Measurements from ENCODE around the gene BIVM. TPM values are rescaled to one million over a fixed set of nuclear protein-coding genes. Genes with fewer than 3 reads are reported as not detected.

The BIVM gene
- total RNA-seq, 1 donor from 2014 or later, result 13.4 TPM

DNA sequence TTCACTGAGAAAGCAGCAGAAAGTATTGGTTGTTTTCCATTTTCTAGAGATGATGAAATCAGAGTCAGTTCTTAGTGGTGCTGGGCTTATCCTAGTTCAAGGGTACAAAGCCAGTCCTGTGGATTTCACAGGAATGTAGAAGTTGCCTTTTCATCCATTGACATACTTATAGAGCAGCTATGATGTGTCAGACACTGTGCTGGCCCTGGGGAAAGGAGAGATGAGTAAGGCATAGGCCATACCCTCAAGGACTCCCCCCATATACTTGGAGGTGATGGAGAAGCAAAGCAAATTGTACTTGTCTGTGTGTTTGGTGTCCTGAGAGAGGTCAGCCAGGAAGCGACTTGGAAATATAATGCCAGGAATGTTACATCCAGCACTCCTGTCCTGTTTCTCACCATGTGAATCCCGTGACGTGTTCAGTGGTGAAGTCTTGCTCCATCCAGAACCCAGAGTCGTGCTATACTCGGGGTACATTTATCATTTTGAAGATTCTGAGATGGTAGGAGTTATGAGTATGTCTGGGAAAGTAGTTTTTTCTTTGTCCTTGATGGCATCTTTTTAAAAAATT is 69.5 kb downstream of the BIVM start:
- intact Hi-C loops (cut with DNase I), result no loop called here
- H3K27me3 ChIP-seq (ENCODE audit: low read depth), result no peaks in the 10 kb centered on the region
- no peak overlapping the region for H3K27ac ChIP-seq
- H3K4me1 ChIP-seq, result no peaks in the 10 kb centered on the region
- ATAC-seq (peak in 1 of 2 donors; percentile 18), DNase-seq (no peak)
- no peak overlapping the region for H3K4me3 ChIP-seq
- peaks cover 85% of the 10 kb centered on the region for H3K36me3 ChIP-seq
- no peaks in the 10 kb centered on the region for H3K9me3 ChIP-seq
- TF ChIP-seq, protein P1, sequence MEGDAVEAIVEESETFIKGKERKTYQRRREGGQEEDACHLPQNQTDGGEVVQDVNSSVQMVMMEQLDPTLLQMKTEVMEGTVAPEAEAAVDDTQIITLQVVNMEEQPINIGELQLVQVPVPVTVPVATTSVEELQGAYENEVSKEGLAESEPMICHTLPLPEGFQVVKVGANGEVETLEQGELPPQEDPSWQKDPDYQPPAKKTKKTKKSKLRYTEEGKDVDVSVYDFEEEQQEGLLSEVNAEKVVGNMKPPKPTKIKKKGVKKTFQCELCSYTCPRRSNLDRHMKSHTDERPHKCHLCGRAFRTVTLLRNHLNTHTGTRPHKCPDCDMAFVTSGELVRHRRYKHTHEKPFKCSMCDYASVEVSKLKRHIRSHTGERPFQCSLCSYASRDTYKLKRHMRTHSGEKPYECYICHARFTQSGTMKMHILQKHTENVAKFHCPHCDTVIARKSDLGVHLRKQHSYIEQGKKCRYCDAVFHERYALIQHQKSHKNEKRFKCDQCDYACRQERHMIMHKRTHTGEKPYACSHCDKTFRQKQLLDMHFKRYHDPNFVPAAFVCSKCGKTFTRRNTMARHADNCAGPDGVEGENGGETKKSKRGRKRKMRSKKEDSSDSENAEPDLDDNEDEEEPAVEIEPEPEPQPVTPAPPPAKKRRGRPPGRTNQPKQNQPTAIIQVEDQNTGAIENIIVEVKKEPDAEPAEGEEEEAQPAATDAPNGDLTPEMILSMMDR (IDR thresholded peaks at IDR 0.05), result no peak

DNA sequence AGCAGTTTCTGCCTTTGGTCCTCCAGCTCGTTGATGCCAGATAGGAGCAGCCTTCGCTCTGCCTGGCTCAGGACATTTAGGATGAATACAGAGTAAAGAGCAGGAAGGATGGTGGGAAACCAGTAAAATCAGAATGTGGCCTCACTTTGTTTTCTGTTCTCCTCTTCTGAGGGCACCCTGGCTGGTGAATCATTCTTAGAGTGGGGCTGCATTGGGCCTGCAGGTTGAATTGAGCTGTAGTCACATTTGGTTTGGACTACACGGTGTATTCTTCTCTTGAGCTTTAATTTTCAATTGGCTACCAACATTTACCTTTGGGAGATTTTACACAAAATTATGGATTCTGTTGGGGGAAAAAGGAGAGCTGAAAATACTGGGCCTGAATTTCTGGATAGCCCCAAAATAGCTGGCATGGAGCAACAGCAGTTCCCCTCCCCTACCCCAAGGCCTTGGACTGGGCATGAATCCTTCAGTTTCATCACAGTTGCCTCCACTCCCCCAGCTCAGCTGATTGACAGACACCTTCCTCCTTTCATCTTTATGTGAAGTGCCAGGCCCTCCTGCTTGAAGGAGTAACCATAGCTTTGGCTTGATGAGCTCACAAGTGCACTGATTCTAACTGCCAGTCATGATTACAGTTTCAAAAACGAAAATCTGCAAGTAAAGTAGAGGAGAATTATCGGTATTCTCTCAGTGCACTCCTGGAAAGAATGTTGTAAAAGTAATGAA is 71.2 kb downstream of the BIVM start:
- Histone ChIP-seq H3K4me3 (no peak overlapping the region), H3K27me3 (ENCODE audit: low read depth) (no peaks in the 10 kb centered on the region), H3K27ac (no peak overlapping the region), H3K4me1 (no peaks in the 10 kb centered on the region), H3K9me3 (no peaks in the 10 kb centered on the region), H3K36me3 (peaks cover 87% of the 10 kb centered on the region)
- intact Hi-C loops (cut with DNase I), result no loop called here
- DNase-seq (no peak), ATAC-seq (peak in 1 of 2 donors; percentile 30)
- TF ChIP-seq, protein P1 (IDR thresholded peaks at IDR 0.05), result no peak

DNA sequence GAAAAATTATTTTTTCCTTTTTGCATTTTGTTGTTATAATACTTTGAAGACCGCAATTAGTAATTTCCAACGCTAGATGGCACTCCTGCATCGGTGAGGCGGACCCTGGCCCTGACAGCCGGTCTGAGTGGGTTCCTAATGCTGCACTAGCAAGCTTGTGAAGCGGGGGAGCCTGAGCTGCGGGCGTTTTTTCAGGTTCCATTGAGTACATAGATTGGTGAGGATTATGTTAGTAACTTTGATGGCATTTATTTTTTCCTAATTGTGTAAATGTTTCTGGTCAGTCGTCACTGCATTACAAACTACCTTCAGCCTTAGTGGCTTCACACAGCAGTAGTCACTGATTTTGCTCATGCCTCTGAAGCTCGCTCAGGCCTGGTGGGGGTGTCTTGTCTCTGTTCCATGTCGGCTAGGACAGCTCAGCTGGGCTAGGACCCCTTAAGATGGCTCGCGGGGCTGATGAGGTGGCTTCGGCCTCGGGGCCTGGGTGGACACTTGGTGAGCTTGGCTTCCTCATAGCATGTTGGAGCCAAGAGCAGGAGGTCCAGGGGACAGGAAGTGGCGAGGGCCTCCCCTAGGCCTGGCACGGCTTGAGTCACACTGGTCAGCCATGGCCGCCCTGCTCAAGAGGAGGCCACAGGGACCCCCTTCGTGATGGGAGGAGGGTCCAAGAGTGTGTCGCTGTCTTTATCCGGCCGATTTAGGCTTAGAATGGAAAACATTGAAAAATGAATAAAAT is 71.9 kb downstream of the BIVM start:
- no peaks in the 10 kb centered on the region for H3K9me3 ChIP-seq
- H3K27ac ChIP-seq, result no peak overlapping the region
- ATAC-seq (peak; percentile 74 to 78), DNase-seq (peak; percentile 62)
- intact Hi-C loops (cut with DNase I), result no loop called here
- H3K27me3 ChIP-seq (ENCODE audit: low read depth), result no peaks in the 10 kb centered on the region
- no peak overlapping the region for H3K4me3 ChIP-seq
- TF ChIP-seq, protein P1 (IDR thresholded peaks at IDR 0.05), result peak; percentile 66
- H3K36me3 ChIP-seq, result peaks cover 87% of the 10 kb centered on the region
- no peaks in the 10 kb centered on the region for H3K4me1 ChIP-seq

DNA sequence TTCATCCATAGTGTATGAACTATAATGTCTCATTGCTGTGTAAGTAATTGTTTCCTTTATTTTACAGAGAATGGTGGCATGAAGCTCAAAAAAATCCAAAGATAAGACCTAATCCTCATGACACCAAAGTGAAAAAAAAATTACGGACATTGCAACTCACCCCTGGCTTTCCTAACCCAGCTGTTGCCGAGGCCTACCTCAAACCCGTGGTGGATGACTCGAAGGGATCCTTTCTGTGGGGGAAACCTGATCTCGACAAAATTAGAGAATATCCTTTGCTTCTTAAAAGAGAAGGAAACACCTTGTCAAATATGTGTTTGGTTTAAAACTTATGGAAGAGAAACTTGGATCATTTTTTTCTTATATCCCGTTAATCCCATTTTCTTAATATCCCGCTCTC is 73.2 kb downstream of the BIVM start:
- Histone ChIP-seq H3K9me3 (no peaks in the 10 kb centered on the region), H3K4me3 (no peak overlapping the region), H3K36me3 (peaks cover 87% of the 10 kb centered on the region), H3K27ac (no peak overlapping the region), H3K4me1 (no peaks in the 10 kb centered on the region), H3K27me3 (ENCODE audit: low read depth) (no peaks in the 10 kb centered on the region)
- intact Hi-C loops (cut with DNase I), result no loop called here
- TF ChIP-seq, protein P1 (IDR thresholded peaks at IDR 0.05), result no peak
- ATAC-seq (no peak), DNase-seq (no peak)

DNA sequence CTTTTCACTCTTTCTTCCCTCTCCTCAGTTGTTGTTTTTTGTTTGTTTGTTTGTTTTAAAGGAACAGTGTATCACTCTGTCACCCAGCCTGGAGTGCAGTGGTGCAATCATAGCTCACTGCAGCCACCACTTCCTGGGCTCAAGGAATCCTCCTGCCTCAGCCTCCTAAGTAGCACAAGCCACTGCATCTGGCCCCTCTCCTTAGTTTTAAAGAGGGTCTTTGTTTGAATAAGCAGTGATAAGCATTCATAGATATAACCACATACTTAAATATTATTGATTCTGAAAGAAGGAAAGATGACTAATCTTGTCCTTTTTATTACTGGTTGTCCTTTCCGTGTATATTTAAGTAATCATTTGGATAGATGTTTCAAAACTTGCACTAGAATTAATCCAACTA is 73.6 kb downstream of the BIVM start:
- Histone ChIP-seq H3K27ac (no peak overlapping the region), H3K36me3 (peaks cover 87% of the 10 kb centered on the region), H3K9me3 (no peaks in the 10 kb centered on the region), H3K4me1 (no peaks in the 10 kb centered on the region), H3K27me3 (ENCODE audit: low read depth) (no peaks in the 10 kb centered on the region), H3K4me3 (no peak overlapping the region)
- TF ChIP-seq, protein P1 (IDR thresholded peaks at IDR 0.05), result no peak
- intact Hi-C loops (cut with DNase I), result no loop called here
- ATAC-seq (no peak), DNase-seq (no peak)
